Kidney capillary endothelial cell (primary cell): ENCODE measurements around the gene SMNDC1.

Experiments used
- DNase-seq: peaks from one replicate; pipeline ENCODE4 v3.0.0-alpha.2; 2018; ENCODE audit warnings: low spot score

Gene SMNDC1

DNA sequence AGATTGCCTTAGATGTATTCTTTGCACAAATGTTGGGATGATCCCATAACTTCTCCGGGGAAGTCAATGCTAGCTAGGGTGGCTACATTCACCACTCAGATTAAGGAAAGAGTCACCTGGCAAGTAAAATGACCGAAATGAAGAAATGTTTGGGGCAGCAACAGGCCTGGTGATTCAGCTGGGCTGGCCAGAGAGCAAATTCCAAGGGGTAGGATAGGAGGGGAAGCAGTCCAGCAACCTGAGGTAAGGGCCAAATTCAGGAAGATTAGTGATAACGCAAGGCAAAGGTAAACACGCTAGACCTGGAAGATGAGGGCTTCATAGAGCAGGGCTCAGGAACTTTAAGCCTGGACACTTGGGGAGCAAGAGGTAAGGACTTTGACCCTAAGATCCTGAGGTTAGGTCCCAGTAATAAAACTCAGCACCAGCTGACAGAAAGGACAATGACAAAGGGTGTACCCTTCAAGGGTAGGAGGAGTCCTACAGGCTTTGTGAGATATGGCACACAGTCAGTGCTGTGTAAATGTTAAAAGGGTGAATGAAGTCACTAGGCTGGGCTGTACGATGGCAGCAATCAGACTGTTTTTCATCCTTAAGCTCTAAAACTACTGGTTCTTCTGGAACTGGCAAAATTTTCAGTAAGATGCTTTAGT lies 22.7 kb upstream of the SMNDC1 start:
- DNase-seq, result no peak

DNA sequence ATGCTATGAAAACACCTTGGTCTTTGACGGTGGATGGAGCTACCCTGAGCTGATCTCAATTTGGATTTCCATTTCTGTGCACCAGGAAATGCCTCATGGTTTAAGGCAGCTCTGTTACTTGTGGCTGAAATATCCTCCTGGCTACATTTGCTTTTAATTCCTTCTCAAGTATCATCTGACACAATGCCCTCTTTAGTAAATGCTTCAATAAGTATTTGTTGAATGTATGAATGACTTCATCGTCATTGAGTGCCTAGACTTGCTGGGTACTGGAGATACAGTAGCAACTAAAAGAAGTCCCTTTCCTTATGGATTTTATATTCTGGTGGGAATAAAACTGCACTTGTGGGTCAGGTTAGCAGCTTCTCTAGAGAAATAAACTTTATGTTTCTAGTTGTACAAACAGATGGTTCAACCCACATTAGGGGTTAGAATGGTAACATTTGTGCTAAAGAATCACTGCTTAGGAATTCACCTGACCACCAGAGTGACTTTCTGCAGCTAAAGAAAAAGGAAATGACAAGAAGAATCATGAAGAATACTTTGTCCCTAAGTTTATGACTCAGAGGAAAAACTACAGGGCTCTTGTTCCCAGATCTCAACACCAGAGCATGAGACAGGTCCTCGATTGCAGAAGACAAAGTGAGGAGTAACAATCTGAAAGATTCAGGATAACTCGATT lies 21.8 kb upstream of the SMNDC1 start:
- peak; percentile 90 for DNase-seq

DNA sequence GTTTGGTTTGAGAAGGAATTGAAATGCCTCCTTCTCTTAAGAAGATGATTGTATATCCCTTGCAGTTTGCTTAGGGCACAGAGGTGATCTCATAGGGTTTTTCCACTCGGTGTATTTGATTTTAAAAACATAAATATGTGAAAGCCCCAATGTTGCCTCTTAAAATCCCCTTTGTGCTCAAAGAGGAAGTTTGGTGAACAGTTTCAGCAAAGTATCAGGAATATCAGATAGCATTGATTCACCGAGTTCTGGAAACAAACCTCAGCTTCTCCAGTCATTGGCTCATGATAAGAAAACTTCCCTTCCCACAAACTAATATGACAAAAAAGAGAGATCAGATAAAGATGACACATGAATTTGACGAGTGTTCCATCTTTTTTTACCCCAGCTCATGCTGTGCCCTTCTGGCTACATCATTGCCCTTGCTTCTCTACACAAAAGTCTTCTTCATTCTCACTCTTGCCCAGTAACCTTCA lies 20.1 kb upstream of the SMNDC1 start:
- no peak for DNase-seq

DNA sequence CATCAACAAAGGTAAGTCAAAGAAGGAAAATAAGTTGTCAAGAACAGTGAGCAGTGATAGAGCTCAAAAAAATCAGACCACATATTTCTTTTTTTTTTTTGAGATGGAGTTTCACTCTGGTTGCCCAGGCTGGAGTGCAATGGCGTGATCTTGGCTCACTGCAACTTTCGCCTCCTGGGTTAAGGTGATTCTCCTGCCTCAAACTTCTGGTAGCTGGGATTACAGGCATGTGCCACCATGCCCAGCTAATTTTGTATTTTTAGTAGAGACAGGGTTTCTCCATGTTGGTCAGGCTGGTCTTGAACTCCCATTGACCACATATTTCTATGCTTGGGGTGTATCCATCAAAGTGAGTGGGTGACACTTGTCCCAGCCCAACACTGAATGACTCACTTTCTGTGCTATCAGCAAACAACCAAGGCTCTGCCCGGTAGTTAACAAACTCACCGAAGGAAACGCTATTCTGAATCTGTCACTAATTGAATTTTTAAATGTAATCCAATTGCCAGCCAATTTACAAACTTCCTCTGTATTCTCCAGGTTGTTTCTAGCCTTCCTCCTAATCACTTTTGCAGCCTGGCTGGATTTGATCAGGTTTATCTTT lies 19.6 kb upstream of the SMNDC1 start:
- no peak for DNase-seq

DNA sequence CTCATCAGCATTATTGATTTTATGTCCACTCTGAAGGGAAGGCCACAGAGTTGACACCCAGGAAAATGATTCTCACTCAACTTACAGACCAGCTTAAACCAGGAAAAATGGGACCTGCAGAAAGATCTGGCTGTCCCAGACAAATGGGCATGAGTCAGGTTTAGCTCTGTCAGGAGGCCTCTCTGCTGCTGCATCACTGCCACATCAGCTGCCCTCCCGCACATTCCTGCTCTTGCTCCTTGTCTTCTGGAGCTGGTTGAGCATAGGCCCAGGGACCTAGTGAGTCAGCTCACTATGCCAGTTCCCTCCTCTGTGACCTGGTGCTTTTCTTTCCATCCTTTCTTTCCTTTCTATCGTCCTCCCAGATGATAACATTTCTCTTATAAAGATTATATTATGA lies 18.8 kb upstream of the SMNDC1 start:
- peak; percentile 49 for DNase-seq

DNA sequence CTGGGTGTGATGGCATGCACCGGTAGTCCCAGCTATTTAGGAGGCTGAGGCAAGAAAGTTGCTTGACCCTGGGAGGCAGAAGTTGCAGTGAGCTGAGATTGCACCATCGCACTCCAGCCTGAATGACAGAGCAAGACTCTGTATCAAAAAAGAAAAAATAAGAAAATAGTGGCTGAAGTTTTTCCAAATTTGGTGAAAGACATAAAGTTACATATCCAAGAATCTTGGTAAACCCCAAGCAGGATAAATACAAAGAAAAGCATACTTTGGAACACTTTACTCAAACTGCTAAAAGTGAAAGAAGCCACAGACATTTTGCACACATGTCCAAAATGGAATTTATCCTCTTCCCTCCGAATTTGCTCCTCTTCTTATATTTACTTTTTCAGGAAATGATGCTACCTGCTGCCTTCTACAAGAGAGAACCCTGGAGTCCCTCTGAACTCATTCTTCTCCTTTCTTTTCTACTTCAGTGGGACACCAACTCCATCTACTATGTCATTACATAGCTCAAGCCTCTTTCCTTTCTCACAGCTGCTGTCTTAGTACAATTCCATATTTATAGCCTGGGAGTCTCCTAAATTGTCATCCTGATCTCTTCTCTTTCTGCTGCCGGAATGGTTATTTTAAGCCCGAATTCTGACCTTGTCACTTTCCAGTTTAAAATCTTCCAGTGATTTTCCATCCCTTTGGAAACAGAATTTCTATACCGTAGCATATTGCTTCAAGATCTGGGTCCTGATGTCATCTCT lies 17.3 kb upstream of the SMNDC1 start:
- DNase-seq, result no peak

DNA sequence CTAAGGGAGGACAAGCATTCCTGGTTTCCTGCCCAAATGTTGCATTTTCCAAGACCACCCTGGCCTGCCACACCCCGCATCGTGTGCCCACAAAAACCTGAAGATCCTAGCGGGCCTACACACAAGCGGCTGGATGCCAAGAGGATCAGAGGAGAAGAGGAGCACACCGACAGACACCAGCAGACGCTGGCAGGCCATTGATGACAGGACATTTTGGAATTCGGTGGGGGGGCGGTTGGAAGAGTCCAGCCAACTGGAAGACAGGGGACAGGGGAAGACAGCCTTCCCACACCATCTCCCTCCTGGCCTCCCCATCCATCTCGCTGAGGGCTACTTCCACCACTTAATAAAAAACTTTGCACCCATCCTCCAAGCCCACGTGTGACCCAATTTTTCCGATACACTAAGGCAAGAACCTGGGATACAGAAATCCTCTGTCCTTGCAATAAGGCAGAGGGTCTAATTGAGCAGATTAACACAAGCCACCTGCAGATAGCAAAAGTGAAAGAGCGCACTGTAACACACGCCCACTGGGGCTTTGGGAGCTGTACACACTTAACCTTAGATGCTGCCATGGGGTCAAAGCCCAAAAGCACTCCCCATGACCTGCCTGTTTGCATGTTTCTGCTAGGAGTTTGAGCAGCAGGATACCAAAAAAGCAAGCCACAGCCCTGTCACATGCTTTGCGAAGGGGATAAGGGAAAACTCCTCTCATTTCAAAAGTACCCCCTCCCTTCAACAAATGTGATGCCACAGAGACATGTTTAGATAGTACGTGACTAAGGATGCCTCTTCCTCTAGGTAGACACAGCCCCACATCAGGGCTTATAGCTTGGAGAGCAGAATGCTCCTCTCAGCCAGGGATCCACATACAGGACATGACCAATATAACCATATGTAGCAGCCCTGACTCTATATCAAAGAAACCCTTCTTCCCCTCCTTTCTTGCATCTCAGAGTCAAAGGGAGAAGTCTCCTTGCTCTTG lies 13.4 kb upstream of the SMNDC1 start:
- DNase-seq, result no peak

DNA sequence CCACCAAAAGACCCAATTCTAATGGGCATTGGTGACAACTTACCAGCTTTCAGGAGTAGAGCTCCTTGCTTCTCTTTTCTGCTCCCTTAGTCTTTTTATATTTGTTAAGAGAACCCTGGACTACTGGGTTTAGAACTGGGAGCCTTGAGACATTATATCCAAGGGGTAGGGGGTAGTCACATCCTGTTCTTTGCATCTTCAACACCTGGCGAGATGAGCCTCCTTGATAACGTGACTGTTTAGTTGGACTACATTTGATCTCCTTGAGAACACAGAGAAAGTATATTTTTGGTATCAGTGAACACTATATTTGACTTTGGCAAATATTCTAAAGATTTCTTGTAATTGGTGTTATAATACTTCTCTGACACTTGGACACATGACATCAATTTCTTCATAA lies 9.0 kb upstream of the SMNDC1 start:
- no peak for DNase-seq

DNA sequence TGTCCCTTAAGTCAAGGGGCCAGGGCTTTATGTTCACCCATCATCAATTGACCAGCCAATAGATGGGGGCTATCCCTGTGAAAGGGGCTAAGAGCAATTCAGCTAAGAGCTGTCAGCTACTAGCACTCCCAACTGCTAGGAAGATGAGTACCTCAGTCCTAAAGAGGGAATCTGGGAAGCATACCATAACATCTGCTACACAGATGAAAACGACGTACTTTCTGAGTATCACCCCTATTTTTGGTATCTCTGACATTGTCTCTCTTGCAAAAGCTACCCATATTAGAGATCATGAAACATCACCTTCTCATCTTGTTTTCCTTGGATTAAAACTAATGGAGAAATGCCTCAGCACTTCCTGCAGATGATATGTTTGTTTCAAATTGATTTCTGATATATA lies 7.5 kb upstream of the SMNDC1 start:
- DNase-seq, result no peak

DNA sequence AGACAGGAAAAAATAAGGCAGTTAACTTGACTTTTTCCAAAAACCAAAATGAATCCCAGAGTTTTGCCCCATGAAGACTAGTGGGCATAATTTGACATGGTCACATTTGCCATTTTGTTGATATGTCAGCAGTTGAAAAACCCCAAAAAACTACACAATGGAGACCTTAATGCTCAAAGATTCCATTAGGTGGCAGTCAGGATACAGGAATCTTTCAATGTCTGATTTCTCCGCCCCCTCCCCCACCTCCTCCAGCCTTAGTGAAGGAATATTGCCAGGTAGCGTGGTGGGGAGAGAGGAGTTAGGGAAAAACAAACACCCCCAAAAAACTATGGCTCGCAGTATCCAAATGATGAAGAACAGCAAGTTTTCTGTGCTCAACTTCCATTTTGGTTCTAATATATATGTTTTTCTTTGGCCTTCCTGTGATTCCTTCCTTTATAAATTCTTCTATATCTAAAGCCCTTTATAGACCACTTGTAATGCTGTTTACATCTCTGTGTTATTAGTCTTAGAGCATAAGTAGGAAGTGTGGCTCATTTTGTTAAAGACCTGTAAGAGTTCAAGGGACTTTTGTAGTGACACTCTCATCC lies 6.7 kb upstream of the SMNDC1 start:
- peak; percentile 89 for DNase-seq

DNA sequence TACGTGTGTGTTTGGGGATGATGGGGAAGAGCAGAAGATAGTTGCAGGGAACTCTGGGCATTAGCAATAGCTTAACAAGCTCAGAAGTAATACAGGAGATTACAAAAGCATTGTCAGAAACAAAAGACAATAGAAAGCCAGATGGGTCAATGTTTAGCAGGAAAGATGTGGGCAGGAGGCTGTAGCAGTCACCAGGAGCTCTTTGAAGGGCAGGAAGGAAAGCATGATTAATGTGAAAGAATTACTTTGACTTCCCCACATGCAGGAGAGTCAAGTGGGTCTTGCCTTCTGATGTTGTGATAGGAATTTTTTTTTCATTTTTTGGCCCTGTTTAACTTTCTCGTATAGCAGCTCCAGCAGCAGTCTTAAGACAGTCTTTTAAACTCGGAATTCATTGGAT lies 6.0 kb upstream of the SMNDC1 start:
- peak; percentile 94 for DNase-seq

DNA sequence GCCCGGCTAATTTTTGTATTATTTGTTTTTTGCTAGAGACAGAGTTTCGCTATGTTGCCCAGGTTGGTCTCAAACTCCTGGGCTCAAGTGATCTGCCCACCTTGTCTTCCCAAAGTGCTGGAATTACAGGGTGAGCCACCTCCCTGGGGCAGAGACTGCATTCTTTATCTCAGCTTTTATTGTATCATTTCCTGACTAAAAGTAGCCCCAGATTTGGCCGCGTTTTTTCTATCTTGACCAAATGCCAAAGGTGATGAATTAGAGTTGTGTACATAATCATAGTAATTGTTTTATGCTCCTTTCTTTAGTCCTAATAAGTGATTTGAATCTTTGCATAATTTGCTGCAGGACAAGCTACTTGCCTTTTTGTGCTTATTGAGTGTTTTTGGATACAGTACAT lies 3.1 kb upstream of the SMNDC1 start:
- DNase-seq, result peak; percentile 47

DNA sequence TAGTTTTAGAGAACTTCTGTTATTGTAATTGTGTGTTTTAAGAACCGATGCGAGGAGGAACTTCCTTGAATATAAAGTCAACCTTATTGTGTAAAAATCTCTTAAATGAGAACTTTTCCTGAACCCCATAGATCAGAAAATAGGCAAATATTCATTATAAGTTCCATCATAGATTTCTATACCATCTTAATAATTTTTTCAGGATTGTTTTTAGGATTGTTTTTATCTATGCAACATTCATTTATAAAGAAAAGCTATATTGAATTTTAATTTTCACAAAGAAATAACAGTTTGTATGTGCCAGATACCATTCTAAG lies 1.7 kb upstream of the SMNDC1 start:
- DNase-seq, result no peak

DNA sequence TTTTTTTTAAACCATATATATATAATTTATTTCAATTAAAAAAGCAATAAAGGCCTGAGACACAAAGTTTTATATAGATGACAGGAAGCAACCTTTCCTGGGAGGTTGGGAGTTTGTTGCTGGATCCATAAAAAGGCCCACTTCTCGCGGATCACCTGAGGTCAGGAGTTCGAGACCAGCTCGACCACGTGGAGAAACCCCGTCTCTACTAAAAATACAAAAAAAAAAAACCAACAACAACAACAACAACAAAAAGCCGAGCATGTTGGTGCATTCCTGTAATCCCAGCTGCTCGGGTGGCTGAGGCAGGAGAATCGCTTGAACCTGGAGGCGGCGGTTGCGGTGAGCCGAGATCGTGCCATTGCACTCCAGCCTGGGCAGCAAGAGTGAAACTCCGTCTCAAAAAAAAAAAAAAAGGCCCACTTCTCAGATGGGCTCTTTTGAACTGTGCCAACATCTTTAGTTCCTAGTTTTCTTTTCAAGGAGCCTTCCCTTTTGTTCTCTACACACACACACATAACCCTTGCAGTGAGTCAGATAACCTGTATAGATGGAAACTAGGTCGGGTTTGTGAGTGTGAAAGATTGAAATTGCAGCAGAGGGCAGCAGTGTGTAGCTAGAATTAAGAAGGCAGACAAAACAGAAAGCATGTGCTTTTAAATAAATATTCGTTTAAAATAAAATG lies 1.2 kb upstream of the SMNDC1 start:
- peak; percentile 95 for DNase-seq

DNA sequence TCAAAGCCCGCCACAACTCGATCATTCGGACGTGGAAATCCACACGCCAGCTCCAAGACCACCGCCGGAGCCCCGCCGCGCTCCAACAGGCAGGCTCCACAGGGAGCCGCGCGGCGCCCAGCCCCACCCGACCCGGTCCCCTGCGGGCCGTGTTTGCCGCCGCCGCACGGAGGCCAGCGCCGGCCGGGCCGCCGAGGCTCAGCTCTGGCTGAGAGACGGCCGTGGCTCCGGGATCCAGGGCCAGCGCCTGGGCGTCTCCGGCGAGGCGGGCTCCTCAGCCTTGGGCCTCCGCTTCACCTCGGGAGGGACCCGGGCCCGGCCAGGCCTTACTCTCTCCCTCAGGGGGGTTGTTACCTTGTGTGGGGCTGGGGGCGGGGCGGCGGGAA lies 333 bp downstream of the SMNDC1 start:
- peak; percentile 21 for DNase-seq

DNA sequence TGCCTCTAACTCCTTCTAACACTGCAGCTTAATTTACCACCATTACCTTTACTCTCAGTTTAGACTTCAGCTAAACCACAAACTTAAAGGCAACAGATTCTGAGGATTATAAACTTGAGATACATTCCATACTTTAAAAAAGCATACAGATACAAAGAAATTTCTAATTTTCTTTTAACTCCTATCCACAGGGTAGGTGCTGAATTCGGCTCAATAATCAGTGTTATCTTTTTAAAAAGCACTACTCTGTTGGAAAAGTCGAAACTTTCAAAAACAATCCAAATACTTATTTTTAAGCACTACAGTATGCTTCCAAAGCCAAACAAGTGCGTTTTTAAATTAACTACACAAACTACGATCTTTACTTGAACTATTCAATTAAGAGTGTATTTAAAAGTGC lies 1.0 kb downstream of the SMNDC1 start:
- peak; percentile 8 for DNase-seq

DNA sequence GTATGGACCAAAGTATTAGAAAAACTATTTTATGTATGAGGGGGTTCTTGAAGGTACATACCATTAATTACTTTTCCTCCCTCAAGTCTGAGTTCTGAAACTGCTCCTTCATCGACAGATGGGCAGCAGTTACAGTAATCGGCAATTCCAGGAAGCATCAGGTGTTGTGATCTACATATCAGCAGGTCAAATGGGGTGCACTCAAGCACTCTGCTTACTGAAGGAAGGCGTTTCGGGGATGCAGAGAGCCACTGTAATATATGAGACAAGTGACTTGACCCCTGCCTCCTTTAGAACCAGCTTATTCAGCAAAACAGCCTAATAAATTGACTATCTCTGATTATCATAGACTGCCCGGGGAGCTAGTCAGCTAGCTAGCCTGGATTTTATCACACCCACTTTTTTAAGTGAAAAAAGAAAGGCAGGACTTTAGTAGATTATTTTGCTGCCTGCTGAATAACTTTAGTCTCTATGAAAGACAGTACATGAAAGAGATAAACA lies 4.2 kb downstream of the SMNDC1 start:
- no peak for DNase-seq

DNA sequence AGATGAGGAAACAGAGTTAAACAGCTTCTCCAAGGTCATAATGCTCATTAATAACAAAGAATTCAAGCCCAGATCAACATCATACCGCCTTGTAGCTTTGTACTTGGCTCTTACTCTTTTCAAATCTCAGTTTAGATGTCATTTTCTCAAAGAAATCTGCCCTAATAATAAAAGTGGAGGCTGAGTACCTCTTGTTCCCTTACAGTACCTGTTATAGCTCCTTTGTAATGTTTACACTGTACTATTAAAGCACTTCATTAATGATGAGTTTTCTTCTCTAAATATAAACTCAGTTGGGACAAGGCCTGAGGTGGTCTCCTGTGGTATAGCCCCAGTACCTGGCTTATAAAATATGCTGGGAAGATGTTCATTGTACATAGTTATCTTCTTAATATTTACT lies 7.8 kb downstream of the SMNDC1 start:
- DNase-seq, result no peak

DNA sequence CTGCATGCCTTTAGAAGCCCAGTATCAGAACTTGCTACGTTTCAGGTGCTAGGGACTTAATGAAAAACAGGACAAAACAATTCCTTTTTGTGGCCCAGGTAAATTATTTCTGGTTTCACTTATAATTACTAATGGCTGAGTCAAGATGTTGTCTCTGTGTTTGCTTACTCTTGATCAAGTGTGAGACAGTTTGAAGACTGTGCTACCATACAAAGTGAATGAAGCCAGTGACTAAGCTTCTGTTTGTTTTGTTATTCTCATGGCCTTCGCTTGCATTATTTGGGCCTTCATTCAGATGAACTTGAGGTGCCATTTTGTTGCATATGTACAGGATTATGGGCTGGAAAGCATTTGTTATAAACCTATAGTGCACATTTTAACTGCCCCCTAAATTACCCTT lies 17.9 kb downstream of the SMNDC1 start:
- no peak for DNase-seq

DNA sequence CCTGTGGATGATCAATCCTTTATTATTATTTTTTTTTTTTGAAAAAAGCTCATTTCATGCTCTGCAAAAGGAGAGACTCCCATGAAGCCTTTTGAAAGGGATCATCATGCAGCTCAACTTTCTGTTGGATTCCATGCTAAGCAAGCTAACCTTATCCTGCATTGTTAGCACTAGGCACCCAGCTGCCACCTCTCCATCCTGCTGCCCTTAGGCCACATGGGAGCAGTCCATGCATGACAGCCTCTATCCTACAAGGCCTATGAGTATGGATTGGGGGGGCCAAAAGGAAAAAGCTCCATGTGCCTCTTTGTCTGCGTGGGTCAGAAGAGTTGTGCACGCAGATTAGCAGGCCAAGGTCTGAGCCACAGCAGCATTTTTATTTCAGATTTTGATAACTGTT lies 19.2 kb downstream of the SMNDC1 start:
- DNase-seq, result no peak

DNA sequence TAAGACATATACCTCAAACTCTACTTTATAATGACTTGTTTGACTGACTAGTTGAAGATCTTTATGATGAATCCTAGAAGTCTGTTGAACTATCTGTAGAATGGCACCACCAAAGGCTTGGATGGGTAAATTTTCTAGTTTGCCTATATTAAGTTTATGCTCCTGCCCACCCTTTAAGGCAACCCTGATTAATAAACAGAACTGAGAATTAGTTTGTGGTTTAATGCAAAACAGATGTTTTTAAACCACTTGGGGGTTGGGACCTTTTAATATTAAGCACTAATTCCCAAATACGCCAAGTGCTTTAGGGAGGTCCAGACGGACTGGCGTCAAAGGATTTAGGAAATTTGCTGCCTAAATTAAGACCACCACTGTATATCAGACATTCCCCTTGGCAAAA lies 20.5 kb downstream of the SMNDC1 start:
- no peak for DNase-seq
